RWPE1 (cell line): ENCODE data around the gene PUS3.

ENCODE experiments used
- CTCF ChIA-PET: fragments of 350-600 bp; sonication (Branson Sonifier 250); formaldehyde crosslinking; extraction: SDS; loops from one replicate; lab custom pipeline; 2021; lab: Yijun Ruan, JAX
- POLR2A ChIA-PET: fragments of 400-600 bp; formaldehyde crosslinking; extraction: SDS; loops from one replicate; lab custom pipeline; 2020; ENCODE audit warnings: antibody characterized with exemption; ENCODE audit not compliant: low non-redundant PET; lab: Yijun Ruan, JAX
- DNase-seq: peaks from one replicate; pipeline ENCODE4 v3.0.0; 2012; ENCODE audit warnings: low spot score
- H3K27ac ChIP-seq: fragments of 450-650 bp; 2 replicates; pipeline ENCODE4 v1.5.1; 2017
- TF ChIP-seq, protein P1 (sequence below): fragments of 450-650 bp; conservative IDR thresholded peaks from 2 replicates; pipeline ENCODE4 v1.5.1; 2017; ENCODE audit warnings: low read depth, mild to moderate bottlenecking

The PUS3 gene

DNA sequence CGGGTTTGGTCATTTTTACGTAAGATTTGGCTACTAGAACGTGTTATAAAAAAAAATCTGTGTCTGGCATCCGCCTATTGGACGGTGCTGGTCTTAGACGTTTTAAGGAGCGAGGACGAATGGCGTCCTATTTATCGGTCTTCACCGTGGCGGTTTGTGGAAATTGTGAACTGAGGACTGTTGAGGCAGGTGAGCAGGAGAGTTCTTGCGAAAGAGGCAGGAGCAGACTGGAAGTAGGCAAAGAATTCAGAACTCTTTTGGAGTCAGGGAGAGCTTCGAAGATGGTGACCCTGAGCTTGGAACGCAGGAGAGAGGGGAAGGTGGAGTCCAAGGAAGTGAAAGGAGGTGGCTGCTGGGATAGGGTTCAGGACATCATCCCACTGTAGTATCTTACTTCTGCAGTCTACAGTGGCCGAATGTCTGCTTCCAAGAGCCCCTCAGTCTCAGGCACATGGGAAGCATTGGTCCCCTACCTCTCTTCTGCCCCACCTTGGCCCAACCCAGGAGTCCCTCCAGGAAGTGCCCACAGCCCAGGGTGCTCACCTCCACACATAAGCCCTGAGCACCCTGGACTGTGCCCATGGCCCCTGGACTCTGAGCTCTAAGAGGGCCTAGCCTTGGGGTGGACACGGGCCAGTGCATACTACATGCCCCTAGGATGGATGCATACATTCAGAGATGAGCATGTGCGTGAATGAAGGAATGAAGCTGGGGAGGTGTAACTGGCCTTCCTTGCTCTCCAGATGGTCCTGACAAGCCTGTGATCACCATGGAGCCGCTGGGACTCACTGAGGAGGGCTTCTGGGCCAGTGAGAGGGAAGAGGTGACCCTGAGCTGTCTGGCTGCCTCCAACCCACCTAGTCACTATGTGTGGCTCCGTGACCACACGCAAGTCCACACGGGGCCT, 46.5 kb upstream of the PUS3 start:
- CTCF ChIA-PET, result no interaction called here
- POLR2A ChIA-PET, result no interaction called here
- no peak for DNase-seq
- TF ChIP-seq, protein P1, sequence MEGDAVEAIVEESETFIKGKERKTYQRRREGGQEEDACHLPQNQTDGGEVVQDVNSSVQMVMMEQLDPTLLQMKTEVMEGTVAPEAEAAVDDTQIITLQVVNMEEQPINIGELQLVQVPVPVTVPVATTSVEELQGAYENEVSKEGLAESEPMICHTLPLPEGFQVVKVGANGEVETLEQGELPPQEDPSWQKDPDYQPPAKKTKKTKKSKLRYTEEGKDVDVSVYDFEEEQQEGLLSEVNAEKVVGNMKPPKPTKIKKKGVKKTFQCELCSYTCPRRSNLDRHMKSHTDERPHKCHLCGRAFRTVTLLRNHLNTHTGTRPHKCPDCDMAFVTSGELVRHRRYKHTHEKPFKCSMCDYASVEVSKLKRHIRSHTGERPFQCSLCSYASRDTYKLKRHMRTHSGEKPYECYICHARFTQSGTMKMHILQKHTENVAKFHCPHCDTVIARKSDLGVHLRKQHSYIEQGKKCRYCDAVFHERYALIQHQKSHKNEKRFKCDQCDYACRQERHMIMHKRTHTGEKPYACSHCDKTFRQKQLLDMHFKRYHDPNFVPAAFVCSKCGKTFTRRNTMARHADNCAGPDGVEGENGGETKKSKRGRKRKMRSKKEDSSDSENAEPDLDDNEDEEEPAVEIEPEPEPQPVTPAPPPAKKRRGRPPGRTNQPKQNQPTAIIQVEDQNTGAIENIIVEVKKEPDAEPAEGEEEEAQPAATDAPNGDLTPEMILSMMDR, result no peak
- no peak overlapping the region for H3K27ac ChIP-seq

DNA sequence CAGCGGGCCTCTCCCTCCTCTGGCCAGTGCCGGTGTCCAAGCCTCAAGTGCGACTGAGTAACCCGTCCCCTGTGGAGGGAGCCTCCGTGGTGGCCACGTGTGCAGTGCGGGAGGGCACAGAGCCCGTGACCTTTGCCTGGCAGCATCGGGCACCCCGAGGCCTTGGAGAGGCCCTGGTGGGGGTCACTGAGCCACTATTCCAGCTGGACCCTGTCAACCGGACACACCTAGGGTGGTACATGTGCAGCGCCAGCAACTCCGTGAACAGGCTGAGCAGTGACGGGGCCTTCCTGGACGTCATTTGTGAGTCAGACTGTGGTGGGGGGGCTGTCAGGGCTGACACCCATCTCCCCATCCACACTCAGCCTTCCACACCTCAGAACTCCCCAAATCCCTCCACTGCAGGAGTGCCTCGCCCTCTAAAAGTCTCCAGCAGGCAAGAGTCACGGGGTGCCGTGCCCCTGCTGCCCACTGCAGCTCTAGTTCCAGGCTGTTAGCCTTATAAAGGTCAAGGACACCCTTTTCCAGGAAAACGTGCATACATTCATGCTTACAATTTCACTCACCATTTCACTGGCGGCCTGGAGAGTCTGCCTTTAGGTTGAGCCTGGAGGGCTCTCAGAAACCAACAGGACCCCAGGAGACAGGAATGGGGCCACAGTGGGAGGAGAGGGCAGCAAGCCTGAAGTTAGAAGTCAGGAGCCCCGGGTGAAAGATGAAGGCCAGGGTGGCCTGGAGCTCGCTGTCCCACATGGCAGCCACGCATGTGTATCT, 45.5 kb upstream of the PUS3 start:
- POLR2A ChIA-PET, result no interaction called here
- CTCF ChIA-PET, result no interaction called here
- TF ChIP-seq, protein P1, result no peak
- H3K27ac ChIP-seq, result no peak overlapping the region
- DNase-seq, result no peak

DNA sequence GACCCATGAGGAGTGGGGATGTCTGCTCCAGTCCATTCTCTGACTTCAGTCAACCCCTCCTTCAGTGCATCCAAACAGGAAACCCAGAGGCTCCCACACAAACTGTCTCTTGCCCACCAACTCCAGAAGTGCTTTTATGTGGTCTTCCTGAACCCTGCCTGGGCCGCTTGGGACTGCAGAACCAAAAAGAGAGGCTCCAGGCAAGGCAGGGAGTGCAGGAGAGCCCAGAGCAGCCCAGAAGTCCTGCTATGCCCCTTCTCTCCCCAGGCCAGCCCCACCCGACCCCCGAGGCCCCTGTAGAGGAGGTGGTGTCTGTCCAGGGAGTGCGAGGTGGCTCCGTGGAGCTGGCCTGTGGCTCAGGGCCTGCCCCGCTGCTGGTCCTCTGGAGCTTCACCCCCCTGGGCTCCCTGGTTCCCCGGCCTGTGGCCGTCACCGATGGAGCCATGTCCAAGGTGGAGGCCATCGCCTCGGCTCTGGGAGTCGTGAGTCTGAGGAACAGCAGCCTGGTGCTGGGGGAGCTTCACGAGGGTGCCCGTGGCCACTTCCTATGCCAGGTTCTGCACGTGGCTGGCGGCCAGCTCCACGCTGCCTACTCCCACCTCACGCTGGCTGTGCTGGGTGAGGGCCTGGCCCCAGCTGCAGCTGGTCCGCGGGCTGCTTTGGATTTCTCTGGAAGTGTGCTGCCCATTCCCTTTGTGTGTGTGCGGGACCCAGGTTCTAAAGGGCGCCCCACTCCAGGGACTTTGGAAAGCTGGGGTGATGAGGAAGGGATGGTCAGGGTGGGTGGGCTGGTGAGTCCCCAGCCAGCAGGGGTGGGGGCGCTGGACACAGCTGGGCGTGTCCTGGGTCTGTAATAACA, 44.6 kb upstream of the PUS3 start:
- ChIA-PET CTCF (no interaction called here), POLR2A (no interaction called here)
- H3K27ac ChIP-seq, result no peak overlapping the region
- no peak for DNase-seq
- TF ChIP-seq, protein P1, result no peak

DNA sequence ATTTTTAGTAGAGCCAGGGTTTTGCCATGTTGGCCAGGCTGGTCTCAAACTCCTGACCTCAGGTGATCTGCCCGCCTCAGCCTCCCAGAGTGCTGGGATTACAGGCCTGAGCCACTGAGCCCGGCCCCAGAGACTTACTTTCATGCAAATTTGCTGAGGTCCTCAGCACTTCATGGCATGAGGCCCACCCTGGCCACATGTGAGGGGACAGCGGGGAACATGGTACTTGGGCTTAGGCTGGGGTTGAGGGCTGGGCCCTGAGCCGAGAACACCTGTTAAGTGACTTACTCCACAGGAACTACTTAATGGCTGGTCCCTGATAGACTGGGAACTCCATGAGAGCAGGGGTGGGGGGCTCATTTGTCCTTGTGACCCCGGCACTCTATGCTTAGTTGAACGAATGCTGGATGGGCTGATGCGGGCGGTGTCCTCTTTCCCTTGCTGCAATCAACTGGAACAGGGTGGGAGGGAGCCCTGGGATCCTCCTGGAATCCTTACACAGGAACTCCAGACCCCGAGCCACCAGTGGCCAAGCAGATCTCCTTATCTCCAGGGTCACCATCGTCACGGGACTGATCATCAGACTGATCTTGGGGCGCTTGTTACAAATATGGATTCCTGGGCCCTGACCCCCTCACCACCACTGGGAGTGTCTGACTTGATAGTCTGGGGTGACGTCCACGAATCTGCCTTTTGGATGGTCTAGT, 43.9 kb upstream of the PUS3 start:
- CTCF ChIA-PET, result no interaction called here
- TF ChIP-seq, protein P1, result no peak
- H3K27ac ChIP-seq, result no peak overlapping the region
- DNase-seq, result no peak
- POLR2A ChIA-PET, result no interaction called here

DNA sequence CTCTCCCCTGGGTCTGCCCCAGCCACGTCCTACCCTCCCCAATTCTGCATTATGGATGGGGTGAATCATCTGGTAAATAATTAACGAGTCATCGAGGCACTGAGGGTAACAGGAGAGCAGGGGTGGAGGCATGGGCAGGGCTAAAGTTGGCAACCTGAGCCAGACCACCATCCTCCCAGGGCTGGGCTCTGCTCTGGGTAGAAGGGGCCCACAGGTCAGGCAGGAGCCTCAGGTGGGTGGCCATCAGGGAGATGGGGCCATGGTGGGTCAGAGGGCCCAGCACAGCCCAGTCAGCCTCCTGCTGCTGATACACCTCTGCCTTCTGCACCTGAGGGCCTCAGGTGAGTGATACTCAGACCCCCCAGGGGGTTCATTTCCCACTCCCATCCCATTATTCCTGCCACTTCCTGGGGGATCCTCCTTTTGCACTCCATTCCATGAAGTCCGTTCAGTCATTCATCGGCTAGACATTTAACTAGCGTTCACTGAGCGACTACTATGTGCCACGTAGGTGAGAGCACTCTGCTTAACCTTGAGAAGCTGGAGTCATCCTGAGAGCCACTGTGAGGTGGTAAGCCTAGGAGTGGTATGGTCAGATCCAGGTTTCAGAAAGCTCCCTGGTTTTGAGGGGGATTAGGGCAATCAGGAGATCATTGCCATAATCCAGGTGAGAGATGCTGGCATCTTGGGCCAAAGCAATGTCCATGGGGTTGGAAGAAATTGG, 43.0 kb upstream of the PUS3 start, which contains the start of gene VSIG10L2:
Gene VSIG10L2 (plus strand): TSS at position 248 of the 724 bp plus-strand sequence. CDS start 12 bp downstream, at position 260.
- POLR2A ChIA-PET, result no interaction called here
- no peak for DNase-seq
- TF ChIP-seq, protein P1, result no peak
- CTCF ChIA-PET, result no interaction called here
- no peak within 1 kb of the TSS for H3K27ac ChIP-seq
